OCI-LY3 (cell line): ENCODE data around the gene EPHB2.

Experiments
- H2AFZ ChIP-seq: fragments of 200-600, 300-600 bp; shearing (Covaris generic); 2 replicates; pipeline ENCODE4 v1.6.0; 2014; ENCODE audit warnings: antibody characterized with exemption, low read depth, low read length
- H3K27ac ChIP-seq: fragments of 200-600, 300-600 bp; sonication (generic); 2 replicates; pipeline ENCODE4 v1.5.1; 2014; ENCODE audit warnings: mild to moderate bottlenecking, low read length, moderate library complexity, mixed read lengths
- H3K27me3 ChIP-seq: fragments of 200-600, 300-600 bp; sonication (generic); 2 replicates; pipeline ENCODE4 v1.6.1; 2014; ENCODE audit warnings: low read depth, low read length, mixed read lengths
- H3K36me3 ChIP-seq: fragments of 200-600, 300-600 bp; sonication (generic); replicated peaks from 2 replicates; pipeline ENCODE3; 2014; ENCODE audit warnings: low read depth, low read length, mixed read lengths
- H3K4me1 ChIP-seq: fragments of 300-600, 200-600 bp; sonication (generic); 2 replicates; pipeline ENCODE4 v1.6.1; 2014; ENCODE audit warnings: low read length, mixed read lengths
- H3K4me2 ChIP-seq: fragments of 200-600, 300-600 bp; sonication (generic); 2 replicates; pipeline ENCODE4 v1.6.1; 2014; ENCODE audit warnings: low read length, mixed read lengths
- H3K4me3 ChIP-seq: fragments of 300-600, 200-600 bp; sonication (generic); 2 replicates; pipeline ENCODE4 v1.5.1; 2014; ENCODE audit warnings: antibody characterized with exemption, mild to moderate bottlenecking, low read length, moderate library complexity
- H3K79me2 ChIP-seq: fragments of 300-600, 200-600 bp; shearing (Covaris generic); 2 replicates; pipeline ENCODE4 v1.6.1; 2014; ENCODE audit warnings: mild to moderate bottlenecking, low read length, mixed read lengths
- H3K9ac ChIP-seq: fragments of 300-600, 200-600 bp; shearing (Covaris generic); 2 replicates; pipeline ENCODE4 v1.6.0; 2014; ENCODE audit warnings: mild to moderate bottlenecking, low read length, moderate library complexity
- H3K9me3 ChIP-seq: fragments of 200-600, 300-600 bp; shearing (Covaris generic); 2 replicates; pipeline ENCODE4 v1.6.1; 2014; ENCODE audit warnings: low read length, mixed read lengths; ENCODE audit not compliant: insufficient read depth
- H4K20me1 ChIP-seq: fragments of 200-600, 300-600 bp; sonication (generic); 2 replicates; pipeline ENCODE4 v1.6.1; 2016; ENCODE audit warnings: low read length, mixed read lengths; ENCODE audit not compliant: insufficient read depth
- CTCF ChIP-seq: fragments of 200-600, 300-600 bp; sonication (generic); IDR thresholded peaks from 2 replicates; pipeline ENCODE4 v1.5.1; 2014; ENCODE audit warnings: antibody characterized with exemption, low read length, low read depth
- EZH2phosphoT487 ChIP-seq: fragments of 200-600 bp; shearing (Covaris generic); IDR thresholded peaks from 2 replicates; pipeline ENCODE4 v1.6.1; 2018; ENCODE audit warnings: antibody characterized with exemption, mixed run types, low read depth

EPHB2 gene

GRCh38 chr1:22915231-22915630 is 204.6 kb downstream of the EPHB2 start:
- H3K36me3 ChIP-seq: no peaks in the 10 kb centered on the region
- H3K27me3 ChIP-seq: no peaks in the 10 kb centered on the region
- no peak overlapping the region for H2AFZ ChIP-seq
- no peak overlapping the region for H3K27ac ChIP-seq
- no peaks in the 10 kb centered on the region for H3K4me1 ChIP-seq
- no peaks in the 10 kb centered on the region for H4K20me1 ChIP-seq
- no peaks in the 10 kb centered on the region for H3K9me3 ChIP-seq
- H3K79me2 ChIP-seq: no peaks in the 10 kb centered on the region
- no peak overlapping the region for H3K9ac ChIP-seq
- no peak overlapping the region for H3K4me2 ChIP-seq
- TF ChIP-seq CTCF: no peak
- no peak for TF ChIP-seq EZH2phosphoT487
- H3K4me3 ChIP-seq: no peak overlapping the region

- Histone ChIP-seq H3K27ac (no peak overlapping the region), H3K4me1 (no peaks in the 10 kb centered on the region), H3K9me3 (no peaks in the 10 kb centered on the region), H3K79me2 (no peaks in the 10 kb centered on the region), H3K27me3 (no peaks in the 10 kb centered on the region), H3K36me3 (no peaks in the 10 kb centered on the region), H4K20me1 (no peaks in the 10 kb centered on the region), H3K4me2 (no peak overlapping the region), H3K4me3 (no peak overlapping the region), H2AFZ (no peak overlapping the region), H3K9ac (no peak overlapping the region)
- no peak for TF ChIP-seq CTCF
- no peak for TF ChIP-seq EZH2phosphoT487
Observed at GRCh38 chr1:22915816-22916470, 205.3 kb downstream of the EPHB2 start.

DNA sequence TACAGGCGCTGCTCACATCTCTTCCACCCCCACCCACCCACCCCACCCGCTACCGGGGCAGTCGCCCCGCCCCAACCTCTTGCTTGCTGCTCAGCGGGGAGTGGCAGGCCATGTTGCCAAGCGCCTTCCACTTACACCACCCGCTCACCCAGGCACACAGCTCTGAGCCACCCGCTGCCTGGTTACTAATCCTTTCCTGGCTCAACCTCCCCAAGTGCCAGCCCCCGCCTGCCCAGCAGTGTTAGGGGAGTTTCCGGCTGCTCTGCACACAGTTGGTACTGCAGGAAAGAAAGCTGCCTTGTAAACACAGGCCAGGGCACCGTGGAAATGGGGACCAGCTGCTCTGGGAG is 205.8 kb downstream of the EPHB2 start:
- Histone ChIP-seq H3K27ac (no peak overlapping the region), H3K27me3 (no peaks in the 10 kb centered on the region), H4K20me1 (no peaks in the 10 kb centered on the region), H3K4me2 (no peak overlapping the region), H3K9ac (no peak overlapping the region), H3K36me3 (no peaks in the 10 kb centered on the region), H3K4me1 (no peaks in the 10 kb centered on the region), H2AFZ (no peak overlapping the region), H3K79me2 (no peaks in the 10 kb centered on the region), H3K4me3 (no peak overlapping the region), H3K9me3 (no peaks in the 10 kb centered on the region)
- TF ChIP-seq EZH2phosphoT487 (no peak), CTCF (no peak)

GRCh38 chr1:22917989-22918388 is 207.3 kb downstream of the EPHB2 start:
- Histone ChIP-seq H3K4me2 (no peak overlapping the region), H3K36me3 (no peaks in the 10 kb centered on the region), H3K4me3 (no peak overlapping the region), H3K27me3 (no peaks in the 10 kb centered on the region), H3K9ac (no peak overlapping the region), H3K79me2 (no peaks in the 10 kb centered on the region), H4K20me1 (no peaks in the 10 kb centered on the region), H3K27ac (no peak overlapping the region), H3K9me3 (no peaks in the 10 kb centered on the region), H3K4me1 (no peaks in the 10 kb centered on the region), H2AFZ (no peak overlapping the region)
- TF ChIP-seq CTCF (no peak), EZH2phosphoT487 (no peak)
